ENCODE data around the gene SNX8.
"Not testable (repeated sequence)": the region's sequence is repeated elsewhere in the genome, so short reads cannot be mapped to it uniquely, and the experiment has no call there.

The SNX8 gene

DNA sequence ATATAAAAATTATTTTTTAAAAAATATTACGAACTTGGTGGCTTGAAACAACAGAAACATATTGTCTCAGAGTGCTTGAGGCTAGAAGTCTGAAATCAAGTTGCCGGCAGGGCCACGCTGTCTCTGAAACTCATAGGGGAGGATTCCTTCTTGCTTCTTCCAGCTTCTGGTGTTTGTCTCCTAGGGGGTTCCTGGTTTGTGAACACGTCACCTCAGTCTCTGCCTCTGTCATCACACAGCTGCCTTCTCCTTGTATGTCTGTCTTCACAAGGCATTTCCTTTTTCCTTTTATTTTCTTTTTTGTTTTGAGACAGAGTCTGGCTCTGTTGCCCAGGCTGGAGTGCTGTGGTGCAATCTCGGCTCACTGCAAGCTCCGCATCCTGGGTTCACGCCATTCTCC lies 12.7 kb upstream of the SNX8 start:
- DNase-seq (ENCODE audit: low read depth, low spot score) = no peak
- H3K4me3 ChIP-seq (ENCODE audit: insufficient read length, low read depth) = no peak overlapping the region
- H3K36me3 ChIP-seq (ENCODE audit: insufficient read depth, insufficient read length, low read length) = peaks cover 3% of the 10 kb centered on the region
- H3K9ac ChIP-seq (ENCODE audit: insufficient read length, low read depth) = no peak overlapping the region
- H3K27me3 ChIP-seq (ENCODE audit: insufficient read depth, insufficient read length) = no peaks in the 10 kb centered on the region
- TF ChIP-seq ZNF274 (IDR thresholded peaks at IDR 0.05; ENCODE audit: low read depth, low read length) (no peak), SUZ12 (IDR thresholded peaks at IDR 0.05; ENCODE audit: extremely low read depth, insufficient read depth, insufficient read length) (no peak), YY1 (IDR thresholded peaks at IDR 0.05; ENCODE audit: insufficient read depth, insufficient read length) (no peak)
- no peaks in the 10 kb centered on the region for H3K9me3 ChIP-seq (ENCODE audit: insufficient read depth, low read length)
- no peaks in the 10 kb centered on the region for H3K4me1 ChIP-seq (ENCODE audit: insufficient read depth, insufficient read length)

DNA sequence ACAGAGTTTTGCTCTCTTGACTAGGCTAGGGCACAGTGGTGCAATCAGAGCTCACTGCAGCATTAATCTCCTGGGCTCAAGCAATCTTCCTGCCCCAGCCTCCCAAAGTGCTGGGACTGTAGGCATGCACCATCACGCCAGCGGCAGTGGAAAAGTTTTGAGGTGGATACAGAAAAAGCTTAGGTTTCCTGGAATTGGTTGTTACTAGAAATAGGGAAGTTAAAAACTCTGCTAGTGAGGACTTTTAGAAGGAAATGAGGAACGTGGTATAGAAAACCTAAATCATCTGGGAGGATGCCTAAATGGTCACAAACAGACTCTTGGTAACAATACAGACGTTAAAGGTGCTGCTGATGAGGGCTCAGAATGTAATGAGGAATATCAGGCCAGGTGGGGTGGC lies 10.9 kb upstream of the SNX8 start:
- Histone ChIP-seq H3K9ac (ENCODE audit: insufficient read length, low read depth) (no peak overlapping the region), H3K36me3 (ENCODE audit: insufficient read depth, insufficient read length, low read length) (peaks cover 3% of the 10 kb centered on the region), H3K4me1 (ENCODE audit: insufficient read depth, insufficient read length) (no peaks in the 10 kb centered on the region), H3K9me3 (ENCODE audit: insufficient read depth, low read length) (no peaks in the 10 kb centered on the region), H3K4me3 (ENCODE audit: insufficient read length, low read depth) (no peak overlapping the region), H3K27me3 (ENCODE audit: insufficient read depth, insufficient read length) (no peaks in the 10 kb centered on the region)
- no peak for TF ChIP-seq SUZ12 (IDR thresholded peaks at IDR 0.05; ENCODE audit: extremely low read depth, insufficient read depth, insufficient read length)
- no peak for TF ChIP-seq YY1 (IDR thresholded peaks at IDR 0.05; ENCODE audit: insufficient read depth, insufficient read length)
- no peak for TF ChIP-seq ZNF274 (IDR thresholded peaks at IDR 0.05; ENCODE audit: low read depth, low read length)
- no peak for DNase-seq (ENCODE audit: low read depth, low spot score)

- DNase-seq (ENCODE audit: low read depth, low spot score) = peak; percentile 43
- Histone ChIP-seq H3K36me3 (ENCODE audit: insufficient read depth, insufficient read length, low read length) (no peaks in the 10 kb centered on the region), H3K4me3 (ENCODE audit: insufficient read length, low read depth) (no peak overlapping the region), H3K4me1 (ENCODE audit: insufficient read depth, insufficient read length) (no peaks in the 10 kb centered on the region), H3K9ac (ENCODE audit: insufficient read length, low read depth) (no peak overlapping the region), H3K9me3 (ENCODE audit: insufficient read depth, low read length) (no peaks in the 10 kb centered on the region), H3K27me3 (ENCODE audit: insufficient read depth, insufficient read length) (no peaks in the 10 kb centered on the region)
- no peak for TF ChIP-seq YY1 (IDR thresholded peaks at IDR 0.05; ENCODE audit: insufficient read depth, insufficient read length)
- TF ChIP-seq SUZ12 (IDR thresholded peaks at IDR 0.05; ENCODE audit: extremely low read depth, insufficient read depth, insufficient read length) = no peak
- TF ChIP-seq ZNF274 (IDR thresholded peaks at IDR 0.05; ENCODE audit: low read depth, low read length) = no peak
Measured at GRCh38 chr7:2321020-2321419, 6.8 kb upstream of the SNX8 start.

- TF ChIP-seq ZNF274 (IDR thresholded peaks at IDR 0.05; ENCODE audit: low read depth, low read length) = no peak
- no peak for TF ChIP-seq YY1 (IDR thresholded peaks at IDR 0.05; ENCODE audit: insufficient read depth, insufficient read length)
- TF ChIP-seq SUZ12 (IDR thresholded peaks at IDR 0.05; ENCODE audit: extremely low read depth, insufficient read depth, insufficient read length) = no peak
- no peaks in the 10 kb centered on the region for H3K9me3 ChIP-seq (ENCODE audit: insufficient read depth, low read length)
- peaks cover 14% of the 10 kb centered on the region for H3K27me3 ChIP-seq (ENCODE audit: insufficient read depth, insufficient read length)
- H3K36me3 ChIP-seq (ENCODE audit: insufficient read depth, insufficient read length, low read length) = no peaks in the 10 kb centered on the region
- H3K4me3 ChIP-seq (ENCODE audit: insufficient read length, low read depth) = no peak overlapping the region
- no peak overlapping the region for H3K9ac ChIP-seq (ENCODE audit: insufficient read length, low read depth)
- H3K4me1 ChIP-seq (ENCODE audit: insufficient read depth, insufficient read length) = no peaks in the 10 kb centered on the region
- no peak for DNase-seq (ENCODE audit: low read depth, low spot score)
Measured at GRCh38 chr7:2317556-2318293, 3.5 kb upstream of the SNX8 start.

DNA sequence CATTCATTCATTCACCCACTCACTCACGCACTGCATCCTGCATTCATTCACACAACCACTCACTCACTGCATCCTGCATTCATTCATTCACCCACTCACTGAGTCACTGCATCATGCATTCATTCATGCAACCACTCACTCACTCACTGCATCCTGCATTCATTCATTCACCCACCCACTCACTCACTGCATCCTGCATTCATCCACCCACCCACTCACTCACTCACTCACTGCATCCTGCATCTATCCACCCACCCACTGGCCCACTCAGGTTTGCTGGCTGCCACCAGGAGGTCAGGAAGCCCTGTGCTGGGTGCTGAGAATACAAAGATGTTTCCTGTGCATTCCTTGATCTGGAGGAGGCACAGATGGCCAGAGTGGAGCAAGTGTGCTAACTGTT lies 2.3 kb upstream of the SNX8 start:
- no peak for DNase-seq (ENCODE audit: low read depth, low spot score)
- TF ChIP-seq ZNF274 (IDR thresholded peaks at IDR 0.05; ENCODE audit: low read depth, low read length) (no peak), SUZ12 (IDR thresholded peaks at IDR 0.05; ENCODE audit: extremely low read depth, insufficient read depth, insufficient read length) (no peak), YY1 (IDR thresholded peaks at IDR 0.05; ENCODE audit: insufficient read depth, insufficient read length) (no peak)
- Histone ChIP-seq H3K9me3 (ENCODE audit: insufficient read depth, low read length) (no peaks in the 10 kb centered on the region), H3K27me3 (ENCODE audit: insufficient read depth, insufficient read length) (peaks cover 14% of the 10 kb centered on the region), H3K36me3 (ENCODE audit: insufficient read depth, insufficient read length, low read length) (no peaks in the 10 kb centered on the region), H3K4me3 (ENCODE audit: insufficient read length, low read depth) (no peak overlapping the region), H3K9ac (ENCODE audit: insufficient read length, low read depth) (no peak overlapping the region), H3K4me1 (ENCODE audit: insufficient read depth, insufficient read length) (peaks cover 4% of the 10 kb centered on the region)

GRCh38 chr7:2315787-2316186 lies 1.5 kb upstream of the SNX8 start:
- no peaks in the 10 kb centered on the region for H3K9me3 ChIP-seq (ENCODE audit: insufficient read depth, low read length)
- H3K9ac ChIP-seq (ENCODE audit: insufficient read length, low read depth) = no peak overlapping the region
- no peak overlapping the region for H3K4me3 ChIP-seq (ENCODE audit: insufficient read length, low read depth)
- TF ChIP-seq YY1 (IDR thresholded peaks at IDR 0.05; ENCODE audit: insufficient read depth, insufficient read length) = no peak
- TF ChIP-seq SUZ12 (IDR thresholded peaks at IDR 0.05; ENCODE audit: extremely low read depth, insufficient read depth, insufficient read length) = no peak
- no peak for TF ChIP-seq ZNF274 (IDR thresholded peaks at IDR 0.05; ENCODE audit: low read depth, low read length)
- no peak for DNase-seq (ENCODE audit: low read depth, low spot score)
- H3K4me1 ChIP-seq (ENCODE audit: insufficient read depth, insufficient read length) = peaks cover 4% of the 10 kb centered on the region
- H3K27me3 ChIP-seq (ENCODE audit: insufficient read depth, insufficient read length) = peaks cover 14% of the 10 kb centered on the region
- H3K36me3 ChIP-seq (ENCODE audit: insufficient read depth, insufficient read length, low read length) = no peaks in the 10 kb centered on the region

GRCh38 chr7:2314956-2315530 lies 802 bp upstream of the SNX8 start:
- not testable (repeated sequence) for H3K4me3 ChIP-seq (ENCODE audit: insufficient read length, low read depth); H3K4me1 ChIP-seq (ENCODE audit: insufficient read depth, insufficient read length); H3K9me3 ChIP-seq (ENCODE audit: insufficient read depth, low read length); H3K9ac ChIP-seq (ENCODE audit: insufficient read length, low read depth); DNase-seq (ENCODE audit: low read depth, low spot score); H3K36me3 ChIP-seq (ENCODE audit: insufficient read depth, insufficient read length, low read length)
- peaks cover 14% of the 10 kb centered on the region for H3K27me3 ChIP-seq (ENCODE audit: insufficient read depth, insufficient read length)

Measured in NT2/D1 (cell line).